ENCODE results near the gene INPP5J.
"Not testable (repeated sequence)": the region's sequence is repeated elsewhere in the genome, so short reads cannot be mapped to it uniquely, and the experiment has no call there.

The INPP5J gene

GRCh38 chr22:31102441-31103081, 20.2 kb upstream of the INPP5J start:
- DNase-seq: no peak

GRCh38 chr22:31103111-31103510, 19.7 kb upstream of the INPP5J start:
- no peak for DNase-seq

GRCh38 chr22:31103899-31104694, 18.7 kb upstream of the INPP5J start:
- no peak for DNase-seq

- no peak for DNase-seq
Observed at GRCh38 chr22:31104869-31105268, 17.9 kb upstream of the INPP5J start.

GRCh38 chr22:31105282-31105929, 17.4 kb upstream of the INPP5J start:
- DNase-seq: no peak

- no peak for DNase-seq
Observed at GRCh38 chr22:31106001-31106571, 16.7 kb upstream of the INPP5J start.

- no peak for DNase-seq
Observed at GRCh38 chr22:31106731-31107177, 16.0 kb upstream of the INPP5J start.

- peak; percentile 21 for DNase-seq
Observed at GRCh38 chr22:31107178-31107893, 15.4 kb upstream of the INPP5J start, which contains the start of gene SELENOM. SELENOM (minus strand) TSS chr22:31107568; CDS start chr22:31107505, 63 bp downstream.

- DNase-seq: no peak
Observed at GRCh38 chr22:31107894-31108218, 14.9 kb upstream of the INPP5J start.

- DNase-seq: not testable (repeated sequence)
Observed at GRCh38 chr22:31112547-31113091, 10.1 kb upstream of the INPP5J start.

GRCh38 chr22:31118046-31118820, 4.5 kb upstream of the INPP5J start:
- no peak for DNase-seq

GRCh38 chr22:31119026-31119717, 3.6 kb upstream of the INPP5J start:
- no peak for DNase-seq

GRCh38 chr22:31120230-31120629, 2.5 kb upstream of the INPP5J start:
- DNase-seq: no peak

GRCh38 chr22:31120642-31121041, 2.1 kb upstream of the INPP5J start:
- no peak for DNase-seq

- no peak for DNase-seq
Observed at GRCh38 chr22:31121403-31121802, 1.4 kb upstream of the INPP5J start.

GRCh38 chr22:31122196-31122531, 602 bp upstream of the INPP5J start:
- DNase-seq: peak; percentile 72

GRCh38 chr22:31123292-31123602, 481 bp downstream of the INPP5J start:
- no peak for DNase-seq

- no peak for DNase-seq
Observed at GRCh38 chr22:31124290-31124689, 1.5 kb downstream of the INPP5J start.

GRCh38 chr22:31124811-31125465, 2.2 kb downstream of the INPP5J start:
- no peak for DNase-seq

- no peak for DNase-seq
Observed at GRCh38 chr22:31125521-31126117, 2.9 kb downstream of the INPP5J start.
